NB4 (cell line): ENCODE results near the gene GLMP.
A peak's percentile ranks its signal among the peaks of the same experiment; 100 is the strongest.

Experiments
- DNase-seq: peaks from one replicate; pipeline ENCODE4 v3.0.0; 2010; ENCODE audit warnings: low read depth
- H3K4me3 ChIP-seq: one replicate; pipeline ENCODE4 v1.5.1; 2011; ENCODE audit warnings: mild to moderate bottlenecking, low read depth, low read length, moderate library complexity
- MYC ChIP-seq: IDR thresholded peaks from 2 replicates; pipeline ENCODE4 v1.6.1; 2011; ENCODE audit warnings: low read depth, low read length
- POLR2A ChIP-seq: IDR thresholded peaks from 2 replicates; pipeline ENCODE4 v1.6.1; 2011; ENCODE audit warnings: mild to moderate bottlenecking; ENCODE audit not compliant: insufficient read length; ENCODE audit errors: extremely low read depth
- TF ChIP-seq, protein P1 (sequence below): IDR thresholded peaks from 2 replicates; pipeline ENCODE4 v1.6.1; 2011; ENCODE audit warnings: low read depth, low read length
- TF ChIP-seq, protein P2 (sequence below): IDR thresholded peaks from one replicate; pipeline ENCODE4 v1.5.1; 2012; ENCODE audit warnings: low read depth, low read length

GLMP gene

DNA sequence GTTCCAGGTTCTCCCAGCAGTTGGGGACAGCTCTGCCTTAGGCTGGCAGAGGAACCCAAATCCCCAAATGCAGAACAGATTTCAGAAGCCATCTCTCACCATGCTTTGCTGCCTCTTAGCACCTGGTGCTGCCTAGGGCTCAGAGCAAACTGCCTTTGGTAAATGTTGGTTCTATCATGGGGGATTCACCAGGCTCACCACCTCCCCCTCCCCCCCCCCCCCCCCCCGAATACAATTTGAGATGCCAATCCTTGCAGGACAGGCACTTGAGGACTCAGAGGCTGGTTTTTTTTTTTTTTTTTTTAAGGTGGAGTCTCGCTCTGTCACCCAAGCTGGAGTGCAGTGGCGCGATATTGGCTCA, 47.2 kb downstream of the GLMP start:
- DNase-seq: no peak
- no peak overlapping the region for H3K4me3 ChIP-seq
- TF ChIP-seq, protein P1, sequence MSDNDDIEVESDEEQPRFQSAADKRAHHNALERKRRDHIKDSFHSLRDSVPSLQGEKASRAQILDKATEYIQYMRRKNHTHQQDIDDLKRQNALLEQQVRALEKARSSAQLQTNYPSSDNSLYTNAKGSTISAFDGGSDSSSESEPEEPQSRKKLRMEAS: no peak
- TF ChIP-seq MYC (no peak), POLR2A (no peak)
- TF ChIP-seq, protein P2, sequence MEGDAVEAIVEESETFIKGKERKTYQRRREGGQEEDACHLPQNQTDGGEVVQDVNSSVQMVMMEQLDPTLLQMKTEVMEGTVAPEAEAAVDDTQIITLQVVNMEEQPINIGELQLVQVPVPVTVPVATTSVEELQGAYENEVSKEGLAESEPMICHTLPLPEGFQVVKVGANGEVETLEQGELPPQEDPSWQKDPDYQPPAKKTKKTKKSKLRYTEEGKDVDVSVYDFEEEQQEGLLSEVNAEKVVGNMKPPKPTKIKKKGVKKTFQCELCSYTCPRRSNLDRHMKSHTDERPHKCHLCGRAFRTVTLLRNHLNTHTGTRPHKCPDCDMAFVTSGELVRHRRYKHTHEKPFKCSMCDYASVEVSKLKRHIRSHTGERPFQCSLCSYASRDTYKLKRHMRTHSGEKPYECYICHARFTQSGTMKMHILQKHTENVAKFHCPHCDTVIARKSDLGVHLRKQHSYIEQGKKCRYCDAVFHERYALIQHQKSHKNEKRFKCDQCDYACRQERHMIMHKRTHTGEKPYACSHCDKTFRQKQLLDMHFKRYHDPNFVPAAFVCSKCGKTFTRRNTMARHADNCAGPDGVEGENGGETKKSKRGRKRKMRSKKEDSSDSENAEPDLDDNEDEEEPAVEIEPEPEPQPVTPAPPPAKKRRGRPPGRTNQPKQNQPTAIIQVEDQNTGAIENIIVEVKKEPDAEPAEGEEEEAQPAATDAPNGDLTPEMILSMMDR: no peak

DNA sequence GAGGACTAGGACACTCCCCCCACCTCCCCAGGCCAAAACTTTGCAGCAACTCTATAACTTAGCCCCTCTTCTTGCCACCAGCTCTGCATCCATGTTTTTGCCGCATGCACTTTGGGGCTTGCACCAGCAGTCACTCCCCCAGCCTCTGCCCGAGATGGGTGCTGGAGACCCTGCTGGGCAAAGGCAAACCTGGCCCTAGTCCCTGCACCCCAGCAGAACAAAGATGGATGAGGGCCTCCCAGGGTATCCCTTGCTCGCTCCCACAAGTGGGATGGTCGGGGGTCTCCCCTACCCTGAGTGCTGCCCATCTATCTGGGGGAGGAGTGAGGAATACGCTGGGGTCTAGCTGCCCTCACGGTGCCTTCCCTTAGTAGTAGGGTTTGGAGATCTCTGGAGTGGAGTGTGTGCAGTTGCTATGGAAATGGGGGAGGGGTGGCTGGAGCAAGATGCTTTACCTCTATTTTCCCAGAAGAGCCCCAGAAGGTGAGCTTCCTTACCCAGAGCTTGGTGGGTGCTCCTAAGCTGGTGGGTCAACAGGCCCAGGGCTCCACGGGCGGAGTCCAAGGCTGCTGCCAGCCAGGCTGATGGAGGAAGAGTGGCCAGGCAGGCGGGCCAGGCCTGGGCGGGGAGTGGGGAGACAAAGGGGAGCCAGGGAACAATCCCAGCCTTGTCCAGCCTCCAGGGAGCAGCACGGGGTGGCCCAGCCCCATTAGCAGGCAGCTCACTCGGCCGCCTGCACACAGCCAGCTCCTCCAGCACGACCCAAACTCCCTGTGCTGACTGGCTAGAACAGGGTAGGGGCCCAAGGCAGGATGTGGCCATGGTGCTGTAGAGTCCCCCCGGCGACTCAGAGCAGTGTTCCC, 47.8 kb downstream of the GLMP start, which contains the start of gene PAQR6:
Gene PAQR6 (minus strand): TSS at position 597 of the 863 bp plus-strand sequence. CDS start 1,325 bp downstream, outside the sequence.
- H3K4me3 ChIP-seq: no peak within 1 kb of the TSS
- no peak for TF ChIP-seq POLR2A
- TF ChIP-seq, protein P1: no peak
- TF ChIP-seq MYC: no peak
- TF ChIP-seq, protein P2: no peak
- no peak for DNase-seq

DNA sequence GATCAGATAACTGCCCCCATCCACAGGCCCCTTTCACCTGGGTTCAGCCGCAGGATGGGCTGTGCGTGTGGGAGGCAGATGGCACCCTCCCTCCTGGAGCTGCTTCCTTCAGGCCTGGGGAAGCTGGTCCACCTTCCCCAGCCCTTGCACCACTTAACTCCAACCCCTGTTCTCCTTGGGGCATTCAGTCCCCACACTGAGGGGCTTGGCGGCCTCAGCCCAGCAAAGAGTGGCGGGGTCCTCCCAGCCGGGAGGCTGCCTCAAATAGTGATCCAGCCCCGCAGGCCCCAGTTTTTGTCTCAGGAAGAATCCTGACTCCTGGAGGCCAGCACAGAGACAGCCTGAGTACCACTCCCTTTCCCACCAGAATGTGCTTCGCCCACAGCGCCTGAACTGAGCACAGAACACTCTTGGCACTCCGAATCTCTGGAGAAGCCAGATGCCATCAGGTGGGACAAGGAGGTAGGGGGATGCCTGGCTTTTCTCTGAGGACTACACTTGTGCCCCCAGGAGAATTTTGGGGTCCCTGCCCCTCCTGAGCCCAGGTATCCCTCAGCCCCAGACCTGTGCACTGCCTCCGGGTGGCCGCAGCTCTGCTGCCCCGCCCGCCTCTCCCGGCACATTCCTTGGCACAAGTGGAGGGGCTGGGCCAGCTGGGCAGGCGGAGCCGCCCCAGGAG, 48.6 kb downstream of the GLMP start:
- no peak overlapping the region for H3K4me3 ChIP-seq
- DNase-seq: no peak
- no peak for TF ChIP-seq POLR2A
- TF ChIP-seq MYC: no peak

DNA sequence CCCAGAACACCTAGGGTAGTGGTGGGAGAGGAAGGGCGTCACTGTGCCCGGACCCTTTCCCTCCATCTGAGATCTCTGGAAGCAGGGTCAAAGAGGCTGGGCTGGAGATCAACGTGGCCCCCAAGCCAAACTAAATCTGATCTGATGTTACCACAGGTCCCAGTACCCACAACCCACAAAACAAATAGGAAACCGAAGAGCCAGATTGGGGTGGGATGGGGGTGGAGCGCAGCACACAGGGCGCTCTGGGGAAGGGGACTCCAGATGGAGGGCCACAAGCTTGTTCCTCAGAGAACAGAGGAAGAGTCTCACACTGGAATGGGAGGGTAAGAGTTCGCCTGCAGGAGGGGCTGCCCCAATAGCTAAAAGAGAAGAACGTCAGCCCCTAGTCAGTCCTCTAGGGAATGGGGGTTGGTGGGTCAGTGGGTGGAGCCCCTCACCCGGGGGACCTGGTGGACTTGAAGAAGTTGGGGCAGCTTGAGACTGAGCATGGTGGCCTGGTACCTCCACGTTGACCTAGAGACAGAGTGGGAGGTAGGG, 49.2 kb downstream of the GLMP start:
- DNase-seq: peak; percentile 49
- H3K4me3 ChIP-seq: no peak overlapping the region
- no peak for TF ChIP-seq MYC
- TF ChIP-seq POLR2A: no peak
- TF ChIP-seq, protein P1: no peak
- TF ChIP-seq, protein P2: no peak

DNA sequence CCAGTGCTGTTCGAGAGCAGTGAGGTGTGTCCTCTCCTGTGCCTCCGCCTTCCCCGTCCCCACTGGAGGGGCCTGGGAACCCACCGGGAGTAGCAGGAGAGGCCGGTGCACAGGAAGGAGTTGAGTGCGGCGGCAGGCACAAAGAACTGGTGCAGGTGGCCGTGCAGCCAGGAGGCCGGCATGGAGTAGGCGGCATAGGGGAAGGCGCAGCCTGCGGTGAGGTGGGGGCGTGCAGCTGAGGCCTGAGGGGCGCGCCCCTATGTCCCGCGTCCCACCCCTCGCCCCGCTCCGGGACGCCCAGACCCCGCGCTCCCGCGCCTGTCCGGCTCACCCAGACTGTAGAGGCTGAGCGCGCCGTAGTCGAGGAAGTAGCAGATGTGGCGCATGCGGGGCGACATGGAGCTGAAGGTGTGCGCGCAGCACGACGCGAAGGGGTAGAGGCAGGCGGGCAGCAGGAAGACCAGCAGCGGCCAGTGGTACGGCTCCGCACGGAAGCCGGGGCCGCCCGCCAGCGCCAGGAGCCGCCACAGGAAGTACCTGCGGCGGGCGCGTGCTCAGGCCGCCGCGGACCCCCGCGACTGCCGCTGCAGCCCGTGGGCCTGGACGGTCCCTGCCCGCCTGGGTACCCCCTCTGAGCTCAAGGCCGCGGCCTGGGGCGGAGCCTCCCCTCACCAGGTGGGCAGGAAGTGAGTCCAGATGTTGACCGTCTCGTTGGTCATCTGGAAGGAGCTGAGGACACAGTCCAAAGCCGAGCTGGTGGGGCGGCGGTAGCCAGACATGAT, 49.8 kb downstream of the GLMP start:
- no peak for TF ChIP-seq POLR2A
- TF ChIP-seq MYC: no peak
- TF ChIP-seq, protein P2: no peak
- TF ChIP-seq, protein P1: no peak
- DNase-seq: peak; percentile 50
- H3K4me3 ChIP-seq: no peak overlapping the region
